Testis (tissue), 2 donors: Measurements from ENCODE around the gene PCNX4.

ENCODE experiments used
- POLR2A ChIP-seq: fragments of 450-650 bp; IDR thresholded peaks from one replicate; pipeline ENCODE4 v1.6.1; 2017; ENCODE audit warnings: antibody characterized with exemption, mild to moderate bottlenecking, moderate library complexity
- TF ChIP-seq, protein P1 (sequence below), 3 experiments: fragments of 450-650 bp in 2 of 3; fragments of 200-600 bp in 1 of 3; sonication (generic) in 1 of 3; IDR thresholded peaks; one replicate each; pipeline ENCODE4 v1.5.1; 2016 to 2019; ENCODE audit warnings: antibody characterized with exemption in 3 of 3, mild to moderate bottlenecking in 2 of 3, moderate library complexity in 1 of 3

DNA sequence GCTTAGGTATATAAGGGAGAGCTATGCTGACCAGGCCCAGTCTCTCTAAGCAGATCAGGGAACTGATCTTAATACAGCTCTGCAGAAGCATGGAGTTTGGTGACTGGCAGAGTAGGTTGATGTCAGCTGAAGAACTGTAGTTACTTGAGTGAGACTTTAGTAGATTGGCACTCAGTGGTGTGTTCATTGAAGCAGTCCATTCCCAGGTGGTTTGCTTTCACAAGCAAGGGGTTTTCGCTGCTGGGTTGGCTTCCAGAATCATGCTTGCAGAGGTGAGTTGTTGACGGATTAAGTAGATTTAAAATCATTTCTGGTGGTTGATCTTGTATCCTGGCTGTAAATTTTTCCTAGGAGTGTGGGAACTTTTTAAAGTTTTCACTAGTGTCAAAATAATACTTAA, 80.0 kb downstream of the PCNX4 start:
- TF ChIP-seq, protein P1, sequence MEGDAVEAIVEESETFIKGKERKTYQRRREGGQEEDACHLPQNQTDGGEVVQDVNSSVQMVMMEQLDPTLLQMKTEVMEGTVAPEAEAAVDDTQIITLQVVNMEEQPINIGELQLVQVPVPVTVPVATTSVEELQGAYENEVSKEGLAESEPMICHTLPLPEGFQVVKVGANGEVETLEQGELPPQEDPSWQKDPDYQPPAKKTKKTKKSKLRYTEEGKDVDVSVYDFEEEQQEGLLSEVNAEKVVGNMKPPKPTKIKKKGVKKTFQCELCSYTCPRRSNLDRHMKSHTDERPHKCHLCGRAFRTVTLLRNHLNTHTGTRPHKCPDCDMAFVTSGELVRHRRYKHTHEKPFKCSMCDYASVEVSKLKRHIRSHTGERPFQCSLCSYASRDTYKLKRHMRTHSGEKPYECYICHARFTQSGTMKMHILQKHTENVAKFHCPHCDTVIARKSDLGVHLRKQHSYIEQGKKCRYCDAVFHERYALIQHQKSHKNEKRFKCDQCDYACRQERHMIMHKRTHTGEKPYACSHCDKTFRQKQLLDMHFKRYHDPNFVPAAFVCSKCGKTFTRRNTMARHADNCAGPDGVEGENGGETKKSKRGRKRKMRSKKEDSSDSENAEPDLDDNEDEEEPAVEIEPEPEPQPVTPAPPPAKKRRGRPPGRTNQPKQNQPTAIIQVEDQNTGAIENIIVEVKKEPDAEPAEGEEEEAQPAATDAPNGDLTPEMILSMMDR (IDR thresholded peaks at IDR 0.05) = no peak
- TF ChIP-seq POLR2A = no peak
